Measurements from ENCODE around the gene CAPS.

DNA sequence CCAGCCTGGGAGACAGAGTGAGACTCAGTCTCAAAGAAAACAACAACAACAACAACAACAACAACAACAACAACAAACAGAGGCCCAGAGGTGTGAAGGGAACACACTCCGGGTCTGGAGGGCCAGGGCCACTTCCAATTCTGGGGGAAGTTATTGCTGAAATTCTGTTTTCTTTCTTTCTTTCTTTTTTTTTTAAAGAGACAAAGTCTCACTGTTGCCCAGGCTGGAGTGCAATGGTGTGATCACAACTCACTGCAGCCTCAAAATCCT, 3.5 kb upstream of the CAPS start:
- TF ChIP-seq POLR2A (IDR thresholded peaks at IDR 0.05) (no peak), CTCF (IDR thresholded peaks at IDR 0.05 in 4 of 5, conservative IDR thresholded peaks at IDR 0.05 in 1 of 5) (no peak)
